Measurements from ENCODE around the gene DCLK1. TPM values are rescaled to one million over a fixed set of nuclear protein-coding genes. Genes with fewer than 3 reads are reported as not detected.

The DCLK1 gene
- total RNA-seq, 1 donor from 2014 or later = not detected

DNA sequence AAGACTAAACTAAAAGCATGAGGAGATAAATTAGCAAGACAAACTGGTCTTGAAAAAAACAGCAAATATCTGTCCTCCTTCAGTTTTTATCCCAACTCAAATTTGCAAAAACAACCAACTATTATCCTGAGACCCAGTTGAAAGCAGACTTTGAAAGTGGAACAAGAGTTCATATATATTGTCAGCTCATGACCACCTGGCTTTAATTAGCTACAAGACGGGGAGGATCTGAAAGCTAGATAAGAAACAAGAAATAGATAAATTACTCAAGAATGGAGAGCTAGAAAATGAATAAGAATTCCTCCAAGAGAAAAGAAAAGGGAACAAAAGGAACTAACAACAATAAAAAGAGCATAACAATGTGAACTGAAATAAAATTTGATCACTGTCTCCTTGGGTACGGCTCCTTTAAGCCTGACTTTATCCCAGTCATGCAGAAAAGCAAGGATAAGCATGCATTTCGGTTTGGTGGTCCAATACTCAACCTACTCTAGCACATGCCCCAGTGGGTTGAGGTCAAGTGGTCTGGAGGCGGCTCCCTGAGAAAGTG, 246.9 kb downstream of the DCLK1 start:
- H3K36me3 Mint-ChIP-seq (ENCODE audit: low read depth) = no peaks in the 10 kb centered on the region
- intact Hi-C loops (cut with micrococcal nuclease) = no loop called here
- H3K4me3 Mint-ChIP-seq = no peak overlapping the region
- DNase-seq (no peak), ATAC-seq (ENCODE audit: low read depth) (no peak)
- no peaks in the 10 kb centered on the region for H3K27me3 Mint-ChIP-seq
- H3K4me1 Mint-ChIP-seq = no peaks in the 10 kb centered on the region
- ChIA-PET POLR2A (no interaction called here), CTCF (no interaction called here)
- TF ChIP-seq CTCF (IDR thresholded peaks at IDR 0.05) = no peak
- H3K27ac Mint-ChIP-seq = no peak overlapping the region
- no peaks in the 10 kb centered on the region for H3K9me3 Mint-ChIP-seq

GRCh38 chr13:35882722-35883497, 248.3 kb downstream of the DCLK1 start:
- DNase-seq (no peak), ATAC-seq (ENCODE audit: low read depth) (no peak)
- Mint-ChIP-seq H3K4me3 (no peak overlapping the region), H3K27ac (no peak overlapping the region), H3K27me3 (no peaks in the 10 kb centered on the region), H3K9me3 (no peaks in the 10 kb centered on the region), H3K4me1 (no peaks in the 10 kb centered on the region), H3K36me3 (ENCODE audit: low read depth) (no peaks in the 10 kb centered on the region)
- CTCF ChIA-PET = no interaction called here
- POLR2A ChIA-PET = no interaction called here
- intact Hi-C loops (cut with micrococcal nuclease) = no loop called here
- no peak for TF ChIP-seq CTCF (IDR thresholded peaks at IDR 0.05)

DNA sequence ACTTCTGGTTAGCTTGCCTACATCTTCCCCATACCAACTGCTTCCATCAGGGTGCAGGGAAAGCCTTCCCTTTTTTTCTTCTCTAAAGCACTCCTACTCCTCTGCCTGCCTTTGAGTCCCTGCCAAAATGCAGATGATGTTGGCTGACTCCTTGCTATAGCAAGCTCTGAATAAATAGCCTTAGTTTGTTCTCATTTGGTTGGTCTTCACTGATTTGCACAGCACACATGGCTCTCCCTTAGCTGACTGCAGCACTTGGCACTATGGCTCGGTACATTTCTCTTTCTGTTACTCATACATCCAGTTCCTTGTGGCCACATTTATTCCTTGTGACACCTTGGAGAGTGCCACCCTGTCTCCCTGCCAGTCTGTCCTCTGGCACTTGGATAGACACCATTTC, 249.8 kb downstream of the DCLK1 start:
- Mint-ChIP-seq H3K36me3 (ENCODE audit: low read depth) (no peaks in the 10 kb centered on the region), H3K9me3 (no peaks in the 10 kb centered on the region), H3K4me1 (no peaks in the 10 kb centered on the region), H3K27ac (no peak overlapping the region), H3K27me3 (no peaks in the 10 kb centered on the region), H3K4me3 (no peak overlapping the region)
- TF ChIP-seq CTCF (IDR thresholded peaks at IDR 0.05) = no peak
- ChIA-PET CTCF (no interaction called here), POLR2A (no interaction called here)
- DNase-seq = no peak
- intact Hi-C loops (cut with micrococcal nuclease) = no loop called here
- no peak for ATAC-seq (ENCODE audit: low read depth)

DNA sequence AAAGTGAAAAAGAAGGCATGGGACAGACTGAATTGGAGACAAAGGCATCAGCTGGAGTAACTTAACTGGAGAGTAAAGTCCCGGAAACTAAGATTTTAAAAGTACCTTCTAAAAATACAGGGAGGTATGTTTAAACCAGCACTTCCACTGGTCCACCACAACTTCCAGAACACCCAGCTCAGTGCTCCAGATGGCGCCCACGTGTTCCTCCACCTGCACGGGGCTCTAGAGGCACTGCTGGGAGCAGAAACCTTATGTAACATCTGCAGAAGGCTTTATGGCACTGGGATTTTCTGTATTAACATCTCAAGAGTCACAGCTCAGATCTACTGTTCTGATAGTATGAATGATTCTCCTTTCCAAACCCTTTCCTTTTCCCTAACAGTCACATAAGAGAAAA, 252.1 kb downstream of the DCLK1 start:
- Mint-ChIP-seq H3K36me3 (ENCODE audit: low read depth) (no peaks in the 10 kb centered on the region), H3K9me3 (peaks cover 4% of the 10 kb centered on the region), H3K27ac (no peak overlapping the region), H3K27me3 (no peaks in the 10 kb centered on the region), H3K4me3 (no peak overlapping the region), H3K4me1 (no peaks in the 10 kb centered on the region)
- POLR2A ChIA-PET = no interaction called here
- no peak for TF ChIP-seq CTCF (IDR thresholded peaks at IDR 0.05)
- ATAC-seq (ENCODE audit: low read depth) (no peak), DNase-seq (no peak)
- CTCF ChIA-PET = no interaction called here
- intact Hi-C loops (cut with micrococcal nuclease) = no loop called here

GRCh38 chr13:35876601-35877000, 254.6 kb downstream of the DCLK1 start:
- ChIA-PET POLR2A (no interaction called here), CTCF (no interaction called here)
- no peak for TF ChIP-seq CTCF (IDR thresholded peaks at IDR 0.05)
- ATAC-seq (ENCODE audit: low read depth) (no peak), DNase-seq (no peak)
- Mint-ChIP-seq H3K27me3 (no peaks in the 10 kb centered on the region), H3K4me1 (no peaks in the 10 kb centered on the region), H3K36me3 (ENCODE audit: low read depth) (no peaks in the 10 kb centered on the region), H3K27ac (no peak overlapping the region), H3K4me3 (no peak overlapping the region), H3K9me3 (peaks cover 4% of the 10 kb centered on the region)
- intact Hi-C loops (cut with micrococcal nuclease) = no loop called here

Measured in activated B cell treated with CpG ODN at 0.5 μM for 24 hours (primary cell).